Activated T-cell treated with anti-CD3 and anti-CD28 coated beads for 1 hour (primary cell): Measurements from ENCODE around the gene TXNDC16.

ENCODE experiments used
- DNase-seq: peaks from one replicate; pipeline ENCODE4 v3.0.0-alpha.2; 2020; ENCODE audit warnings: low read depth

Gene TXNDC16

GRCh38 chr14:52455291-52456088 lies 96.8 kb downstream of the TXNDC16 start:
- DNase-seq, result no peak

- DNase-seq, result no peak
Measured at GRCh38 chr14:52447236-52447635, 105.1 kb downstream of the TXNDC16 start.

GRCh38 chr14:52446355-52446754 lies 106.0 kb downstream of the TXNDC16 start:
- no peak for DNase-seq

- no peak for DNase-seq
Measured at GRCh38 chr14:52443506-52443905, 108.8 kb downstream of the TXNDC16 start.

GRCh38 chr14:52442602-52443001 lies 109.7 kb downstream of the TXNDC16 start:
- DNase-seq, result no peak

GRCh38 chr14:52442166-52442565 lies 110.1 kb downstream of the TXNDC16 start:
- DNase-seq, result no peak

GRCh38 chr14:52439476-52439875 lies 112.8 kb downstream of the TXNDC16 start:
- DNase-seq, result no peak

- no peak for DNase-seq
Measured at GRCh38 chr14:52434955-52435354, 117.3 kb downstream of the TXNDC16 start.

- no peak for DNase-seq
Measured at GRCh38 chr14:52430474-52430873, 121.8 kb downstream of the TXNDC16 start.

GRCh38 chr14:52429451-52429850 lies 122.9 kb downstream of the TXNDC16 start:
- DNase-seq, result no peak

GRCh38 chr14:52427460-52427859 lies 124.8 kb downstream of the TXNDC16 start:
- DNase-seq, result no peak

GRCh38 chr14:52422650-52423356 lies 129.5 kb downstream of the TXNDC16 start:
- no peak for DNase-seq

- DNase-seq, result no peak
Measured at GRCh38 chr14:52417139-52417538, 135.2 kb downstream of the TXNDC16 start.

- no peak for DNase-seq
Measured at GRCh38 chr14:52413729-52414408, 138.4 kb downstream of the TXNDC16 start.

GRCh38 chr14:52412426-52412825 lies 139.9 kb downstream of the TXNDC16 start:
- no peak for DNase-seq

GRCh38 chr14:52405314-52405713 lies 147.0 kb downstream of the TXNDC16 start:
- DNase-seq, result no peak

GRCh38 chr14:52402812-52403526 lies 149.3 kb downstream of the TXNDC16 start:
- DNase-seq, result no peak

GRCh38 chr14:52400846-52401245 lies 151.5 kb downstream of the TXNDC16 start:
- no peak for DNase-seq

GRCh38 chr14:52399921-52400595 lies 152.2 kb downstream of the TXNDC16 start:
- no peak for DNase-seq

GRCh38 chr14:52399104-52399503 lies 153.2 kb downstream of the TXNDC16 start:
- DNase-seq, result no peak

GRCh38 chr14:52397844-52398243 lies 154.5 kb downstream of the TXNDC16 start:
- no peak for DNase-seq

- DNase-seq, result no peak
Measured at GRCh38 chr14:52395728-52396127, 156.6 kb downstream of the TXNDC16 start.
